GM18517 (cell line): ENCODE results near the gene SULT2B1.
"Not testable (repeated sequence)": the region's sequence is repeated elsewhere in the genome, so short reads cannot be mapped to it uniquely, and the experiment has no call there.

Experiments
- ATAC-seq: cut with Tn5 transposase; IDR thresholded peaks from one replicate; pipeline ENCODE4 v1.9.1; 2021; ENCODE audit warnings: mild to moderate bottlenecking, moderate library complexity; ENCODE audit not compliant: unreplicated experiment

The SULT2B1 gene

GRCh38 chr19:48618278-48618915 lies 66.4 kb downstream of the SULT2B1 start:
- ATAC-seq: no peak

GRCh38 chr19:48618916-48619691 lies 67.1 kb downstream of the SULT2B1 start, which contains the start of the genes RPL18 and SPHK2:
Gene RPL18, minus strand, starts transcription at chr19:48619178. Its CDS starts 35 bp downstream, at chr19:48619143.
Gene SPHK2, plus strand, starts transcription at chr19:48619506. Its CDS starts 1,009 bp downstream, at chr19:48620515.
- ATAC-seq: peak; percentile 91

- ATAC-seq: no peak
These were observed 68.0 kb downstream of the SULT2B1 start for GRCh38 chr19:48619692-48620585.

GRCh38 chr19:48623556-48624066 lies 71.6 kb downstream of the SULT2B1 start:
- ATAC-seq: no peak

- ATAC-seq: peak; percentile 38
These were observed 72.2 kb downstream of the SULT2B1 start for GRCh38 chr19:48624067-48624594.

- ATAC-seq: no peak
These were observed 73.1 kb downstream of the SULT2B1 start for GRCh38 chr19:48624791-48625723.

GRCh38 chr19:48625891-48626327 lies 73.9 kb downstream of the SULT2B1 start:
- ATAC-seq: no peak

GRCh38 chr19:48627201-48627864 lies 75.4 kb downstream of the SULT2B1 start:
- no peak for ATAC-seq

GRCh38 chr19:48627865-48628314 lies 75.9 kb downstream of the SULT2B1 start:
- ATAC-seq: no peak

- ATAC-seq: no peak
These were observed 76.7 kb downstream of the SULT2B1 start for GRCh38 chr19:48628486-48629296.

GRCh38 chr19:48629297-48629598 lies 77.3 kb downstream of the SULT2B1 start:
- ATAC-seq: no peak

- no peak for ATAC-seq
These were observed 77.8 kb downstream of the SULT2B1 start for GRCh38 chr19:48629599-48630295.

GRCh38 chr19:48630296-48631063 lies 78.5 kb downstream of the SULT2B1 start:
- ATAC-seq: no peak

GRCh38 chr19:48631225-48631624 lies 79.3 kb downstream of the SULT2B1 start:
- ATAC-seq: no peak

GRCh38 chr19:48632286-48632685 lies 80.3 kb downstream of the SULT2B1 start:
- not testable (repeated sequence) for ATAC-seq

- no peak for ATAC-seq
These were observed 80.7 kb downstream of the SULT2B1 start for GRCh38 chr19:48632692-48633147.
